K562 (cell line): ENCODE data around the gene INSR. TPM values are rescaled to one million over a fixed set of nuclear protein-coding genes. Genes with fewer than 3 reads are reported as not detected.
A peak's percentile ranks its signal among the peaks of the same experiment; 100 is the strongest.

Experiments used
- ELK1 ChIP-seq: sonication (generic); formaldehyde crosslinking; IDR thresholded peaks from 2 replicates; pipeline ENCODE4 v1.8.1; 2022; ENCODE audit warnings: missing genetic modification reagents
- GABPA ChIP-seq: fragments of 200-800 bp; sonication (Bioruptor generic); conservative IDR thresholded peaks from 2 replicates; pipeline ENCODE4 v1.6.1; 2016; ENCODE audit warnings: low read depth, missing genetic modification characterization, missing compliant biosample characterization
- IFI16 ChIP-seq: fragments of 250-450 bp; sonication (Bioruptor Pico); IDR thresholded peaks from 2 replicates; pipeline ENCODE4 v2.1.2; 2022; ENCODE audit warnings: mild to moderate bottlenecking, inconsistent platforms
- KDM2B ChIP-seq: fragments of 250-450 bp; sonication (Bioruptor Pico); IDR thresholded peaks from 2 replicates; pipeline ENCODE4 v1.8.0; 2021; ENCODE audit warnings: mild to moderate bottlenecking, moderate library complexity
- KHSRP ChIP-seq: fragments of 450-650 bp; IDR thresholded peaks from 2 replicates; pipeline ENCODE4 v1.6.1; 2017
- PATZ1 ChIP-seq: fragments of 250-450 bp; sonication (Bioruptor Pico); IDR thresholded peaks from 2 replicates; pipeline ENCODE4 v1.5.0; 2020; ENCODE audit warnings: mild to moderate bottlenecking, borderline replicate concordance
- PHTF2 ChIP-seq: fragments of 250-450 bp; sonication (Bioruptor Pico); IDR thresholded peaks from 2 replicates; pipeline ENCODE4 v1.5.0; 2021; ENCODE audit warnings: mild to moderate bottlenecking
- SRF ChIP-seq, 2 experiments: fragments of 250-450, 450-650 bp in 1 of 2; sonication (Bioruptor Pico) in 1 of 2; sonication (generic) in 1 of 2; formaldehyde crosslinking; IDR thresholded peaks; 2 replicates each; pipeline versions ENCODE4 v1.5.0 to v1.5.1; 2020 to 2022; ENCODE audit warnings: mild to moderate bottlenecking in 1 of 2, missing genetic modification reagents in 1 of 2
- TAF1 ChIP-seq: IDR thresholded peaks from 2 replicates; pipeline ENCODE4 v1.6.1; 2011; ENCODE audit warnings: mild to moderate bottlenecking, low read length, moderate library complexity; ENCODE audit not compliant: insufficient read depth, control insufficient read depth, severe bottlenecking; ENCODE audit errors: extremely low read depth
- ZBTB11 ChIP-seq, 3 experiments: fragments of 200-800 bp in 1 of 3; fragments of 250-450 bp in 1 of 3; fragments of 450-650 bp in 1 of 3; sonication (Bioruptor Pico) in 1 of 3; sonication (Bioruptor generic) in 1 of 3; formaldehyde crosslinking in 1 of 3; IDR thresholded peaks; 2 replicates each; pipeline versions ENCODE4 v1.6.1 to v1.8.0; 2016 to 2022; ENCODE audit warnings: mild to moderate bottlenecking in 2 of 3, missing genetic modification characterization in 2 of 3, missing compliant biosample characterization in 1 of 3, moderate library complexity in 1 of 3
- ZBTB12 ChIP-seq: fragments of 250-450 bp; sonication (Bioruptor Pico); IDR thresholded peaks from 2 replicates; pipeline ENCODE4 v1.4.0; 2020
- ZBTB34 ChIP-seq: fragments of 250-450 bp; sonication (Bioruptor Pico); IDR thresholded peaks from 2 replicates; pipeline ENCODE4 v1.8.0; 2021; ENCODE audit warnings: mild to moderate bottlenecking, moderate library complexity
- ZNF507 ChIP-seq: conservative IDR thresholded peaks from 2 replicates; pipeline ENCODE4 v1.6.1; 2017; ENCODE audit warnings: missing genetic modification characterization, missing compliant biosample characterization
- ZSCAN32 ChIP-seq: fragments of 450-650 bp; formaldehyde crosslinking; IDR thresholded peaks from 2 replicates; pipeline ENCODE4 v1.4.0; 2020; ENCODE audit warnings: mild to moderate bottlenecking, moderate library complexity
- polyA plus RNA-seq, 8 experiments: library from polyadenylated mRNA; depleted of rRNA in 4 of 8; stranded (reverse) in 5 of 8; unstranded in 3 of 8; fragments of >200 nt; fragmentation: Nextera tagmentation in 2 of 8; fragmentation: Illumina TruSeq in 1 of 8; extraction: Ambion mirVana in 2 of 8; extraction: Trizol in 1 of 8; gene quantifications; 2 replicates each; pipeline versions ENCODE4 v1.2.1 to v1.2.3, GENCODE V29; 2011 to 2014; ENCODE audit warnings: inconsistent platforms in 1 of 8, missing spikeins in 1 of 8
- total RNA-seq, 7 experiments: library from RNA; depleted of rRNA in 6 of 7; stranded (reverse); fragments of >200 nt in 6 of 7; fragmentation: Illumina TruSeq in 2 of 7; extraction: Trizol in 2 of 7; gene quantifications; 2 replicates each; pipeline versions ENCODE4 v1.2.1 to v1.2.3, GENCODE V29; 2011 to 2021; ENCODE audit warnings: low replicate concordance in 1 of 7
- TF ChIP-seq, protein P1 (sequence below), 2 experiments: fragments of 250-450 bp in 1 of 2; fragments of 450-650 bp in 1 of 2; sonication (Bioruptor Pico) in 1 of 2; IDR thresholded peaks; 2 replicates each; pipeline versions ENCODE4 v1.6.1 to v1.8.0; 2016 to 2021; ENCODE audit warnings: mild to moderate bottlenecking in 2 of 2, moderate library complexity in 2 of 2, missing compliant biosample characterization in 1 of 2, missing genetic modification characterization in 1 of 2

The INSR gene
- total and polyA plus RNA-seq, 9 of the 15 experiments (the other 6 are each of a cell fraction or from before 2014, with no cell fraction given), result 0.04 to 0.88 (median 0.41) TPM

- peak in 2 of 3 experiments; percentile 77 to 96; a peak in 4 of 6 replicates for TF ChIP-seq ZBTB11 (CRISPR knock-in tag; IDR thresholded peaks at IDR 0.05)
- TF ChIP-seq KDM2B (CRISPR knock-in tag), result no peak
- TF ChIP-seq ELK1 (CRISPR knock-in tag), result no peak
- TF ChIP-seq, protein P1, sequence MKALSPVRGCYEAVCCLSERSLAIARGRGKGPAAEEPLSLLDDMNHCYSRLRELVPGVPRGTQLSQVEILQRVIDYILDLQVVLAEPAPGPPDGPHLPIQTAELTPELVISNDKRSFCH (CRISPR knock-in tag; IDR thresholded peaks at IDR 0.05), result no peak
- TF ChIP-seq, protein P1 (tag; IDR thresholded peaks at IDR 0.05), result no peak
- TF ChIP-seq ZSCAN32, result no peak
- TF ChIP-seq KHSRP, result no peak
- TF ChIP-seq ZNF507, result no peak
- TF ChIP-seq ZBTB34 (CRISPR knock-in tag), result no peak
- no peak for TF ChIP-seq IFI16 (CRISPR knock-in tag)
- TF ChIP-seq ZBTB12, result no peak
- peak; percentile 67 for TF ChIP-seq TAF1
- no peak for TF ChIP-seq PATZ1 (CRISPR knock-in tag)
- TF ChIP-seq PHTF2, result no peak
- TF ChIP-seq GABPA (tag), result peak; percentile 98
- no peak for TF ChIP-seq SRF (CRISPR knock-in tag; IDR thresholded peaks at IDR 0.05)
Measured at GRCh38 chr19:7069042-7069903, 224.9 kb downstream of the INSR start, which contains the start of gene ZNF557 (continued).
